Astrocyte (in vitro differentiated cells and primary cell): ENCODE measurements around the gene ZC3H13. TPM values are rescaled to one million over a fixed set of nuclear protein-coding genes. Genes with fewer than 3 reads are reported as not detected.

ENCODE experiments used
- DNase-seq: peaks from one replicate; pipeline ENCODE4 v3.0.0-alpha.2; 2010; ENCODE audit warnings: low read depth
- FAIRE-seq: peaks from 2 replicates; lab custom pipeline; 2011; peaks lifted over from hg19 to GRCh38; lab: Jason Lieb, UNC
- H2AFZ ChIP-seq: 2 replicates; pipeline ENCODE4 v1.6.0; 2012; ENCODE audit warnings: low read depth, low read length, inconsistent platforms
- H3K27ac ChIP-seq: 2 replicates; pipeline ENCODE4 v1.5.1; 2011; ENCODE audit warnings: low read depth, low read length, inconsistent platforms
- H3K27me3 ChIP-seq: 2 replicates; pipeline ENCODE4 v1.6.0; 2011; ENCODE audit warnings: low read length, inconsistent platforms; ENCODE audit not compliant: insufficient read depth
- H3K36me3 ChIP-seq: 2 replicates; pipeline ENCODE4 v1.5.1; 2011; ENCODE audit warnings: low read length, inconsistent platforms; ENCODE audit not compliant: insufficient read depth
- H3K4me1 ChIP-seq: 2 replicates; pipeline ENCODE4 v1.5.1; 2011; ENCODE audit warnings: low read length, inconsistent platforms; ENCODE audit not compliant: insufficient read depth
- H3K4me2 ChIP-seq: 2 replicates; pipeline ENCODE4 v1.6.0; 2012; ENCODE audit warnings: low read length, inconsistent platforms
- H3K4me3 ChIP-seq: 2 replicates; pipeline ENCODE4 v1.5.1; 2011; ENCODE audit warnings: low read depth, mild to moderate bottlenecking, low read length, inconsistent platforms; ENCODE audit not compliant: insufficient read depth
- H3K79me2 ChIP-seq: 2 replicates; pipeline ENCODE4 v1.6.0; 2012; ENCODE audit warnings: mild to moderate bottlenecking, low read length, inconsistent platforms; ENCODE audit not compliant: insufficient read depth
- H3K9ac ChIP-seq: 2 replicates; pipeline ENCODE4 v1.6.0; 2012; ENCODE audit warnings: mild to moderate bottlenecking, low read length, inconsistent platforms
- H3K9me3 ChIP-seq: 2 replicates; pipeline ENCODE4 v1.5.1; 2012; ENCODE audit warnings: low read depth, mild to moderate bottlenecking, low read length, inconsistent platforms; ENCODE audit not compliant: insufficient read depth
- H4K20me1 ChIP-seq: 2 replicates; pipeline ENCODE4 v1.6.0; 2012; ENCODE audit warnings: low read length, inconsistent platforms; ENCODE audit not compliant: insufficient read depth
- H3K27ac Mint-ChIP-seq: one replicate; pipeline ENCODE4 v1.8.0; 2021; ENCODE audit warnings: mild to moderate bottlenecking, mixed read lengths; ENCODE audit not compliant: unreplicated experiment
- H3K27me3 Mint-ChIP-seq: one replicate; pipeline ENCODE4 v1.8.0; 2021; ENCODE audit warnings: low read depth, mixed read lengths; ENCODE audit not compliant: unreplicated experiment
- H3K36me3 Mint-ChIP-seq: one replicate; pipeline ENCODE4 v1.8.0; 2021; ENCODE audit warnings: low read depth, mixed read lengths; ENCODE audit not compliant: unreplicated experiment
- H3K4me1 Mint-ChIP-seq: one replicate; pipeline ENCODE4 v1.8.0; 2021; ENCODE audit warnings: low read depth, mixed read lengths; ENCODE audit not compliant: unreplicated experiment
- H3K4me3 Mint-ChIP-seq: one replicate; pipeline ENCODE4 v1.8.0; 2021; ENCODE audit warnings: mild to moderate bottlenecking, moderate library complexity, mixed read lengths; ENCODE audit not compliant: unreplicated experiment
- H3K9me3 Mint-ChIP-seq: one replicate; pipeline ENCODE4 v1.8.0; 2021; ENCODE audit warnings: mild to moderate bottlenecking, mixed read lengths; ENCODE audit not compliant: unreplicated experiment
- EZH2 ChIP-seq: IDR thresholded peaks from 2 replicates; pipeline ENCODE4 v1.6.1; 2012; ENCODE audit warnings: mild to moderate bottlenecking, low read length, inconsistent platforms; ENCODE audit not compliant: insufficient read depth
- total RNA-seq: library from RNA; stranded (reverse); gene quantifications from 2 replicates; pipeline ENCODE4 v1.2.1, GENCODE V29; 2021
- TF ChIP-seq, protein P1 (sequence below): IDR thresholded peaks from 2 replicates; pipeline ENCODE4 v1.5.1; 2011; ENCODE audit warnings: low read depth, mild to moderate bottlenecking, inconsistent platforms, low read length, moderate library complexity; ENCODE audit not compliant: insufficient read depth

ZC3H13 gene
- total RNA-seq, 1 donor from 2014 or later, result 39.6 TPM

DNA sequence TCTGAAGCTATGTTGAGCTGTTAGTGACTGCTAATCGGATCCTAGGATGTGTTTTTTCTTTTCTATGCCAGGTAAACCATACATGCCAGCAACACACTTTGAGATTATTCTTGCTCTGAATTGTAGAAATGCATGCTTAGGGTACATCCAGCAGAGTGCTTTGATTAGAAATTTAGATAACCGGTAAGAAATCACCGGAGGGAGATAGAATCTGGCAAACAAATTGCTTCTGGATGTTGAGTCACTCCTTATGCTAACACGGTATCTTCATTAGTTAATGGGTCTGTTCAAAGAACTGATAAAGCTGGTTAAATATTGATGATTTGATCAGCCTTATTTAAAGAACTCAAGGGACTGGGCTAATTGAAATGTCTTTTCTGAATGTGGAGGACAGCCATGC is 115.9 kb downstream of the ZC3H13 start:
- Mint-ChIP-seq H3K4me3 (no peak overlapping the region), H3K27ac (no peak overlapping the region), H3K27me3 (peaks cover 47% of the 10 kb centered on the region), H3K9me3 (peaks cover 4% of the 10 kb centered on the region), H3K36me3 (no peaks in the 10 kb centered on the region), H3K4me1 (no peaks in the 10 kb centered on the region)
- Histone ChIP-seq H3K9ac (no peak overlapping the region), H3K4me1 (no peaks in the 10 kb centered on the region), H3K4me2 (no peak overlapping the region), H3K36me3 (no peaks in the 10 kb centered on the region), H3K27ac (no peak overlapping the region), H3K79me2 (no peaks in the 10 kb centered on the region), H2AFZ (no peak overlapping the region), H3K9me3 (no peaks in the 10 kb centered on the region), H4K20me1 (no peaks in the 10 kb centered on the region), H3K27me3 (peaks cover 21% of the 10 kb centered on the region), H3K4me3 (no peak overlapping the region)
- DNase-seq (no peak), FAIRE-seq (no peak)
- TF ChIP-seq, protein P1, sequence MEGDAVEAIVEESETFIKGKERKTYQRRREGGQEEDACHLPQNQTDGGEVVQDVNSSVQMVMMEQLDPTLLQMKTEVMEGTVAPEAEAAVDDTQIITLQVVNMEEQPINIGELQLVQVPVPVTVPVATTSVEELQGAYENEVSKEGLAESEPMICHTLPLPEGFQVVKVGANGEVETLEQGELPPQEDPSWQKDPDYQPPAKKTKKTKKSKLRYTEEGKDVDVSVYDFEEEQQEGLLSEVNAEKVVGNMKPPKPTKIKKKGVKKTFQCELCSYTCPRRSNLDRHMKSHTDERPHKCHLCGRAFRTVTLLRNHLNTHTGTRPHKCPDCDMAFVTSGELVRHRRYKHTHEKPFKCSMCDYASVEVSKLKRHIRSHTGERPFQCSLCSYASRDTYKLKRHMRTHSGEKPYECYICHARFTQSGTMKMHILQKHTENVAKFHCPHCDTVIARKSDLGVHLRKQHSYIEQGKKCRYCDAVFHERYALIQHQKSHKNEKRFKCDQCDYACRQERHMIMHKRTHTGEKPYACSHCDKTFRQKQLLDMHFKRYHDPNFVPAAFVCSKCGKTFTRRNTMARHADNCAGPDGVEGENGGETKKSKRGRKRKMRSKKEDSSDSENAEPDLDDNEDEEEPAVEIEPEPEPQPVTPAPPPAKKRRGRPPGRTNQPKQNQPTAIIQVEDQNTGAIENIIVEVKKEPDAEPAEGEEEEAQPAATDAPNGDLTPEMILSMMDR, result no peak
- TF ChIP-seq EZH2, result no peak

DNA sequence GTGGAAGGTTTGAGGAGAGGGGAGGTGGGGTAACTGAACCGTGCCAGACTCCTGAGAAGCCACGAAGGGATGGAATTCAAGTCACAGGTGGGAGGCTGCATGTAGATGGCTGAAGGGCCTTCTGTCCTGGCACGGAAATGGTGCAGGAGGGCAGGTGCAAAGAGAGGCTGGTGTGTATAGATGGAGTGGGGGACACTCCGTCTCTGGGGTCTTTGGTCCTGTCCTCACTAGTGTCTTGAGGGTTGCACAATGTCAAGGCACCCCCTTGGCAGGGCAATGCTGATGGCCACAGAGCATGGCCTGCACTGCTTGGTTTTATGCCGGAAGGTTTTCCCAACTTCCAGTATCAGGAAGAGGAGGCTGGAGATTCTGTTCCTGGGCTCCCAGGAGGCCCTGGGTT is 118.3 kb downstream of the ZC3H13 start:
- Mint-ChIP-seq H3K27me3 (peaks cover 42% of the 10 kb centered on the region), H3K4me1 (no peaks in the 10 kb centered on the region)

More for the DNA sequence above, 118.3 kb downstream of the ZC3H13 start:
- H3K27me3 ChIP-seq, result peaks cover 19% of the 10 kb centered on the region
- no peak overlapping the region for H3K4me2 ChIP-seq
- H4K20me1 ChIP-seq, result no peaks in the 10 kb centered on the region
- H3K4me1 ChIP-seq, result no peaks in the 10 kb centered on the region
- Mint-ChIP-seq H3K9me3 (peaks cover 4% of the 10 kb centered on the region), H3K27ac (no peak overlapping the region), H3K36me3 (no peaks in the 10 kb centered on the region), H3K4me3 (no peak overlapping the region)
- no peak overlapping the region for H3K27ac ChIP-seq
- no peaks in the 10 kb centered on the region for H3K9me3 ChIP-seq
- no peak for FAIRE-seq
- no peak overlapping the region for H3K9ac ChIP-seq
- TF ChIP-seq EZH2, result no peak
- TF ChIP-seq, protein P1, result no peak
- DNase-seq, result no peak
- no peaks in the 10 kb centered on the region for H3K36me3 ChIP-seq
- H3K4me3 ChIP-seq, result no peak overlapping the region
- no peak overlapping the region for H2AFZ ChIP-seq
- H3K79me2 ChIP-seq, result no peaks in the 10 kb centered on the region
